GM21390 (cell line): ENCODE data around the gene NSF.
"Not testable (repeated sequence)": the region's sequence is repeated elsewhere in the genome, so short reads cannot be mapped to it uniquely, and the experiment has no call there.

Experiments used
- ATAC-seq: cut with Tn5 transposase; IDR thresholded peaks from one replicate; pipeline ENCODE4 v1.9.1; 2021; ENCODE audit not compliant: unreplicated experiment

Gene NSF

GRCh38 chr17:46628753-46629436 lies 38.4 kb downstream of the NSF start:
- not testable (repeated sequence) for ATAC-seq

GRCh38 chr17:46632146-46632545 lies 41.7 kb downstream of the NSF start:
- ATAC-seq: not testable (repeated sequence)

GRCh38 chr17:46634844-46635243 lies 44.4 kb downstream of the NSF start:
- ATAC-seq: not testable (repeated sequence)

GRCh38 chr17:46641861-46642656 lies 51.6 kb downstream of the NSF start:
- ATAC-seq: not testable (repeated sequence)

GRCh38 chr17:46647251-46647650 lies 56.8 kb downstream of the NSF start:
- not testable (repeated sequence) for ATAC-seq

- ATAC-seq: not testable (repeated sequence)
These were observed 57.3 kb downstream of the NSF start for GRCh38 chr17:46647688-46648278.

- ATAC-seq: not testable (repeated sequence)
These were observed 58.8 kb downstream of the NSF start for GRCh38 chr17:46649246-46649645.

- ATAC-seq: not testable (repeated sequence)
These were observed 61.7 kb downstream of the NSF start for GRCh38 chr17:46652024-46652643.

- not testable (repeated sequence) for ATAC-seq
These were observed 67.8 kb downstream of the NSF start for GRCh38 chr17:46658235-46658634.

- not testable (repeated sequence) for ATAC-seq
These were observed 69.2 kb downstream of the NSF start for GRCh38 chr17:46659702-46660101.

GRCh38 chr17:46663123-46663522 lies 72.7 kb downstream of the NSF start:
- not testable (repeated sequence) for ATAC-seq

GRCh38 chr17:46663552-46663951 lies 73.1 kb downstream of the NSF start:
- ATAC-seq: not testable (repeated sequence)

GRCh38 chr17:46665969-46666368 lies 75.5 kb downstream of the NSF start:
- ATAC-seq: not testable (repeated sequence)

GRCh38 chr17:46670789-46671188 lies 80.3 kb downstream of the NSF start:
- ATAC-seq: not testable (repeated sequence)

- not testable (repeated sequence) for ATAC-seq
These were observed 82.3 kb downstream of the NSF start for GRCh38 chr17:46672777-46673176.

- ATAC-seq: not testable (repeated sequence)
These were observed 87.3 kb downstream of the NSF start for GRCh38 chr17:46677819-46678218.

GRCh38 chr17:46683653-46684052 lies 93.2 kb downstream of the NSF start:
- not testable (repeated sequence) for ATAC-seq

- not testable (repeated sequence) for ATAC-seq
These were observed 94.8 kb downstream of the NSF start for GRCh38 chr17:46685284-46685683.

- not testable (repeated sequence) for ATAC-seq
These were observed 101.7 kb downstream of the NSF start for GRCh38 chr17:46692196-46692595.

- ATAC-seq: not testable (repeated sequence)
These were observed 102.8 kb downstream of the NSF start for GRCh38 chr17:46693283-46693682.

- ATAC-seq: not testable (repeated sequence)
These were observed 106.1 kb downstream of the NSF start for GRCh38 chr17:46696522-46696921.
